HCT116 (cell line): Measurements from ENCODE around the gene TOR2A.

Experiments used
- CTCF ChIP-seq, 3 experiments: fragments of 200-600 bp in 1 of 3; sonication (generic) in 1 of 3; IDR thresholded peaks in 2 of 3; conservative IDR thresholded peaks in 1 of 3; 2 replicates each; pipeline ENCODE4 v1.5.1; 2012 to 2017; ENCODE audit warnings: low read depth in 2 of 3, low read length in 2 of 3, antibody characterized with exemption in 1 of 3, borderline replicate concordance in 1 of 3, control low read depth in 1 of 3, mild to moderate bottlenecking in 1 of 3, mixed read lengths in 1 of 3, mixed run types in 1 of 3, moderate library complexity in 1 of 3; ENCODE audit not compliant: insufficient read depth in 1 of 3
- POLR2A ChIP-seq: IDR thresholded peaks from 2 replicates; pipeline ENCODE4 v1.7.0; 2011; ENCODE audit warnings: borderline replicate concordance; ENCODE audit not compliant: insufficient read depth, insufficient read length; ENCODE audit errors: extremely low read depth
- POLR2AphosphoS5 ChIP-seq: IDR thresholded peaks from 2 replicates; pipeline ENCODE4 v1.6.1; 2011; ENCODE audit warnings: mild to moderate bottlenecking, low read depth, low read length, moderate library complexity

DNA sequence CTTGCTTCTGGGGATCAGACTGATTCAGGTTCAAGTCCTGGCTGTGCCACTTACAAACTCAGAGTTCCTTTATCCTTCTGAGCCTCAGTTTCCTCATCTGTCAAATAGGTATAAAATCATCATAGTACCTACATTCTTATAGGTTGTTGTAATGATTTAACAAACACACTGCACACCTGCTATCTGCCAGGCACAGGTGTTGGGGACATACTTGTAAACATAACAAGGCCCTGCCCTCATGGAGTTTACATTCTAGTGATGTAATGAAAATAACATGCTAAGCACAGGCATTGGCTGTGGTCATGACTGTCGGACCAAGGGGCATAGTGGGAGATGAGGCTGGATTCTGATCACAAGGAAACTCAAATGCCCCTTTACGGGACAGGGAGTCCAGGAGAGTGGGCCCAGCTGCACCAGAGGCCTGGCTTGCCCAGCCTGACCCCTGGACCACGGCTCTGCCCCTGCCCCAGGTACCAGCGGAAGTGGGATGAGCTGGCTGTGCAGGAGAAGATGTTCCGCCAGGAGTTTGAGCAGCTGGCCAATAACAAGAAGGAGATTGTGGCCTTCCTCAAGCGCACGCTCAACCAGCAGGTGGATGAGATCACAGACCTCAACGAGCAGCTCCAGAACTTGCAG, 26.0 kb downstream of the TOR2A start:
- TF ChIP-seq POLR2A (no peak), CTCF (IDR thresholded peaks at IDR 0.05 in 2 of 3, conservative IDR thresholded peaks at IDR 0.05 in 1 of 3; ENCODE audit: borderline replicate concordance in 1 of 3, insufficient read depth in 1 of 3, low read depth in 2 of 3, low read length in 2 of 3) (no peak), POLR2AphosphoS5 (no peak)
